Measurements from ENCODE around the gene TMEM259.

Gene TMEM259

GRCh38 chr19:1020868-1021425 is at the start of gene TMEM259:
TSS of gene TMEM259 (minus strand) at chr19:1021123. CDS start at chr19:1020996, 127 bp downstream.
- peak; percentile 94 for DNase-seq

DNA sequence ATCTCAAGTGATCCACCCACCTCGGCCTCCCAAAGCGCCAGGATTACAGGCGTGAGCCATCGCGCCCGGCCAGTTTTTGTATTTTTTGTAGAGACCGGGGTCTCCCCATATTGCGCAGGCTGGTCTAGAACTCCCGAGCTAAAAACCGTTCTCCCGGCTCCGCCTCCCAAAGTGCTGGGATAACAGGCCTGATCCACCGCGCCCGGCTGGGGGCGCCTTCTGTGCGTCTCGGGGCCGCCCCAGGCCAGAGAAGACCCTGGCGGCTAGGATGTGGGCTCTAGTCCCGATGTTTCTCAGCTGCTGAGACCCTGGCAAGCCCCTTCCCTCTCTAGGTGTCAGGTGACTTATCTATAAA is 49.6 kb upstream of the TMEM259 start:
- no peak for DNase-seq

GRCh38 chr19:1069009-1069779 is 48.3 kb upstream of the TMEM259 start:
- DNase-seq, result no peak

- no peak for DNase-seq
Measured at GRCh38 chr19:1068009-1069001, 47.4 kb upstream of the TMEM259 start.

DNA sequence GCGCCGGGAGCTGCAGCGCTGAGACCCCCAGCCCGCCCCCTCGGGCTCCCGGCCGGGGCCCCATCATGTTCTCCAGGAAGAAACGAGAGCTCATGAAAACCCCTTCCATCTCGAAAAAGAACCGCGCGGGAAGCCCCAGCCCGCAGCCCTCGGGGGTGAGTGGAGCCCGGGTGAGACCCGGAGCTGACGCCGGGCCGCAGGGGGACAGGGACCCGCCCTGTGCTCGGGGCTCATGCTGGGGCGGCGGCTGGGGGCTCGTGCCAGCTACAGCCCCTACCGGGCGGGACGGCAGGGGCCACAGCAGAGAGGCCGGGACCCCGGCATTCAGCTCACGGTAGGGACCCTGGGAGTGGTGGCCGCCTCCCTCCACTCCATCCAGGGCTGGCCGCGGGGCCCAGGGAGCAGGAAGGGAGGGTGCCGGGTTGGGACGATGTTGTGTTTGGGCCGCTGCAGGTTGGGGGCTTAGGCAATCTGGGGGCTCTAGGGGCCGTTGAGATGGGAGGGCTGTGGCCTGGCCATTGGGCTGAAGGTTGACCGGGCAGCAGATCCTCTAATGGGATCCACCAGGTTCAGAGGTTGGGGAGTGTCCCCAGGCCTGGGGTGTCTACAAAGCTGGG is 46.5 kb upstream of the TMEM259 start:
- no peak for DNase-seq

DNA sequence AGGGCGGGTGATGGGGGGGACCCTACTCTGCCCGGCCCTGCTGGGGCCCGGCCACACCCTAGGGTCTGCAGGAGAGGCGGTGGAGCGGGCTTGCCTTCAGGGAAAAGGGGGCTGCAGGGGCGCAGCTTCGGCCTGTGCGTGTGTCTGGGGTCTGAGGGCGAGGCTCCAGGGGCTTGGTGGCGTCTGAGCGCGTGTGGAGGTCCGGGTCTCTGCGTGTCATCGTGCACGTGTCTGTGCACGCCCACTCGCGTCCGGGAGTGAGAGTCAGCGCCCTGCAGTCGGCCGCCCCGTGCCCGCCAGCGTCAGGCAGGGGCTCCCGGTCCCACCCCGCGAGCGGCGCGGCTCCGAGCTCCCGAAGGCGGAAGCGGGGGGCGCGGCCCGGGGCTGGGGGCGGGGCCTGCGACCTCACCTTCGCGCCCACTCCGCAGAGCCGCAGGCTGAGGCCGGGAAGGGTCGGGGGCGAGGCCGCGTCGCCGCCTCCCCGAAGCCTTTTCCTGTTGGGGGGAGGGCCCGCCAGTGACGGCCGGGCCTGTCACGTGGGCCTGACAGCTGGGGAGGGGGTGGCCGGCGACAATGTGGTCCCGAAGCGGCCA is 45.9 kb upstream of the TMEM259 start, which contains the start of gene ARHGAP45:
Gene ARHGAP45, plus strand, starts transcription at position 420 of the 593 bp plus-strand sequence. CDS start 239 bp downstream, outside the sequence.
- no peak for DNase-seq

- DNase-seq, result no peak
Measured at GRCh38 chr19:1066251-1066747, 45.4 kb upstream of the TMEM259 start.

DNA sequence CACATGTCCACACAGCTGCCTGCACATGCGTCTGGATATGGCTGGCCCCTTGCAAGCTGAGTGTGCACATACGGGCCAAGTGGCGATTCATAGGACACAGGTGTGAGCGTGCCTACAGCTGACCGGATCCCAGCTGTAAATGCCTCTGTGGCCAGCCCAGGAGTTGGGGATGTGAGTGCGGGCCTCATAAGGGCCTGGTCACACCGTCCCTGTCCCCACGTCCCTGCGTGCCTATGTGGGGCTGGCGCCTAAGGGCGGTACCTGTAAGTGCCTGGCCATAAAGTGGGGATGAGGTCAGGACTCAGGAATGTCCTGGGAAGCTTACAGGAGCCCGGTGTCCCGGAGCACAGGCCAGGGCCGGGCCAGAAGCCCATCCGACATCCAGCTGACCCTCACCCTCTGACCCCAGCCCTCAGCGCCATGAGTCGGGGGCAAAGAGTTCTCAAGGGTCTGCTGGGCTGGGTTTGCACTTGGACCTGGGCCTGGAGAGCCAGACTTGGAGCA is 44.7 kb upstream of the TMEM259 start:
- no peak for DNase-seq

- DNase-seq, result peak; percentile 38
Measured at GRCh38 chr19:1064661-1065605, 44.0 kb upstream of the TMEM259 start.

- peak; percentile 32 for DNase-seq
Measured at GRCh38 chr19:1063909-1064660, 43.2 kb upstream of the TMEM259 start.

- DNase-seq, result no peak
Measured at GRCh38 chr19:1063030-1063908, 42.3 kb upstream of the TMEM259 start.

GRCh38 chr19:1062387-1063029 is 41.6 kb upstream of the TMEM259 start:
- no peak for DNase-seq

- no peak for DNase-seq
Measured at GRCh38 chr19:1061987-1062386, 41.1 kb upstream of the TMEM259 start.

- no peak for DNase-seq
Measured at GRCh38 chr19:1060689-1061088, 39.8 kb upstream of the TMEM259 start.

DNA sequence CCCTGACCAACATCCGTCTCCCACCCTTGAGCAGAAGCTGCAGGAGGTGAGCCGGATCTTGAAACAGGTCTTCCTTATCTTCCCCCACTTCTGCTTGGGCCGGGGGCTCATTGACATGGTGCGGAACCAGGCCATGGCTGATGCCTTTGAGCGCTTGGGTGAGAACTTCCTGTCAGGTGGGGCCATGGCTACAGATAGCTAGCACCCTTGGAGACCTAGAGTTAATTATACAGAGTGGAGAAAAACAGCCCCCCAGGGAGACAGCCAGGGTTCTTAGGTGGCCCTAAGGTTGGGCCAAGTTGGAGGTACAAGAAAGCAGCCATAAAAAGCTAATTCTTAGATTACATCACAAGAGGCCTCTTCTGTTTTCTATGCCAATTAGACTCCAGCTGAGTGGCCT is 37.2 kb upstream of the TMEM259 start:
- DNase-seq, result no peak

- no peak for DNase-seq
Measured at GRCh38 chr19:1057176-1057855, 36.4 kb upstream of the TMEM259 start.

DNA sequence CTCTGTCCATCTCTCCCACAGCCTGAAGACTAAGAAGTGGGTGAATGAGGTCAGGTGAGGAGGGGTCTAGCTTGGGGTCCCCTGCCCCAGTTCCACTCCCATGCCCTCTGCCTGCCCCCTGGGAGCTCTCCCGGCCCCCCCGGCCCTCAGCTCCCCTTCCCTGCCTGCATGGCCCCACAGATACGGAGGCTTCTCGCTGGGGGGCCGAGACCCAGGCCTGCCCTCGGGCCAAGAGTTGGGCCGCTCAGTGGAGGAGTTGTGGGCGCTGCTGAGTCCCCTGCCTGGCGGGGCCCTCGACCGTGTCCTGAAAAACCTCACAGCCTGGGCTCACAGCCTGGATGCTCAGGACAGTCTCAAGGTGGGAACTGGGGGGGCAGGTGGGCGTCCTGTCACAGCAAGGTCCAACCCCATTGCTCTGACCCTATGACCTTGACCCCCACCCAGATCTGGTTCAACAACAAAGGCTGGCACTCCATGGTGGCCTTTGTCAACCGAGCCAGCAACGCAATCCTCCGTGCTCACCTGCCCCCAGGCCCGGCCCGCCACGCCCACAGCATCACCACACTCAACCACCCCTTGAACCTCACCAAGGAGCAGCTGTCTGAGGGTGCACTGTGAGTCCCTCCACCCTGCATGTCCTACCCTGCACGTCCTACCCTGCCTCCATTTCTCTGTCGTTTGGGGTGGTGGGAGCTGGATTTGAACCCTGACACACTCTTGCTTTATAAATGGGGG is 35.1 kb upstream of the TMEM259 start:
- no peak for DNase-seq

Measured in NCI-H146 (cell line).